Measurements from ENCODE around the gene PCBD1.

Gene PCBD1

DNA sequence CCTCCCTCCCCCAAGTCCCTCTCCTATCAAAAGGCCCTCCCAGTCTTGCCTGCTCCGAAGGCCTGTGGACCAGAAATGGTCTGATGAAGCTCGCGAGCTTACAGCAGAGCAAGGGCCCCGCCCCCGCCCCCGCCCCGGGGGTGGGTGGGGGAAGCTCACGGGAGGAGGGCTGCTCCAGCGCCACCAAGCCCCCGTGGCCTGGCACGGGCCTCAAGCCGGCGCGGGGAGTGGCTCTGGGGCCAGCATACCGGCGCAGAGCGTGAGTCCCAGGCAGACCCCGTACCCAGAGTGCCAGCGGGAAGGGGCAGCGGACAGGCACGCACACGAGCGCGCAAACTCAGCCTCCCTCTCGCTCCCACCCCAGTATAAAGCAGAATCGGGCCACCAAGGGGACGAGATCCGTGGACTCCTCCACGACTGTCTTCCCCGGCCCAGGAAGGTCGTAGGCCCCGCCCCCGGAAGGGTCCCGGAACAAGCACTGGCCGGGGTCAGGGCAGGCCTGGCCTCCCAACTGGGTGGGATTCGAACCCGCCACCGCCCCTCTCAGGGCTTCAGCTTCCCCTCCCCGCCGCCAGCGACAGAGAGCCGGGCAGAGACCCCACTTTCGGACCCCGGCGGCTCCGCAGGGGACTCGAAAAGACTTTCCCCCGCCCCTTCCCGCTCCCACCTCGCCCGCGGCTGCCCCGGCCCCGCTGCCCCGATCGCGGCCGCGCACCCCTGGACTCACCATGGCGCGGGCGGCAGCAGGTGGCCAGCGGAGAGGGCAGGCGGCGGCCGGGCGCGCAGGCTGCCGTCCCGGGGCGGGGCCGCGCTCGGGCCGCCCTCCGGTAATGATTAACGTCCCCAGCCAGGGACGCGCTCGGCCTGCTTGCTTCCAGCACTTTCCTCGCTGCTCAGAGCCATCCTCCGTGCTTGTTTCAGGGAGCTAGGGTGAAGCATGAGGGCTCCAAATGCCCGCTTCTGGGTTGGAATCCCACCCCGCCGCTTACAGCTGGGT, at the start of gene PCBD1:
Gene PCBD1 (minus strand): TSS at position 762 of the 997 bp plus-strand sequence. CDS start 32 bp downstream, at position 730.
- H3K27ac Mint-ChIP-seq: peak within 1 kb of the TSS; percentile 85
- peak; percentile 70 for DNase-seq
- ATAC-seq: peak; percentile 70
- no peaks in the 10 kb centered on the region for H3K9me3 Mint-ChIP-seq
- H3K36me3 Mint-ChIP-seq (ENCODE audit: low read depth): peaks cover 10% of the 10 kb centered on the region
- H3K4me3 Mint-ChIP-seq: peak within 1 kb of the TSS; percentile 78
- peaks cover 19% of the 10 kb centered on the region for H3K4me1 Mint-ChIP-seq
- no peaks in the 10 kb centered on the region for H3K27me3 Mint-ChIP-seq

DNA sequence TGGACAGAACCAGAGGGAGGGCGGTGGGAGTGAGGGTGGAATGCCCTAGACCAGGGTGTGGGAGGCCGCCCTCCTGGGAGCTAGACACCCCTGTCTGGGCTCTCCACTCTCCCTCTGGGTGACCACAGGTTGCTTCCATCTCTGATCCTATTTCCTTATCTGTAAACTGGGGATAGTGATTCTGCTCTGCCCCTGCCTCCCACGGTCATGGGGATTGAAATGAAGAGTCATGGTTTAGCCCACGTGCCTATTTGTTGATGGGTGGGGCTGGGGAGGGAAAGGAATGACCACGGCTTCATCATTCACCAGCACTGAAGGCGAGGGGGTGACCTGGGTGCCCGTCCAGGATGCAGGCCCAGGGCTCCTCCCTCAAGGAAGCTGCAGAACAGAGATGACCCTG, 49.3 kb upstream of the PCBD1 start:
- Mint-ChIP-seq H3K9me3 (no peaks in the 10 kb centered on the region), H3K4me3 (no peak overlapping the region), H3K36me3 (ENCODE audit: low read depth) (no peaks in the 10 kb centered on the region), H3K27me3 (peaks cover 5% of the 10 kb centered on the region), H3K4me1 (no peaks in the 10 kb centered on the region), H3K27ac (no peak overlapping the region)
- ATAC-seq: no peak
- no peak for DNase-seq

DNA sequence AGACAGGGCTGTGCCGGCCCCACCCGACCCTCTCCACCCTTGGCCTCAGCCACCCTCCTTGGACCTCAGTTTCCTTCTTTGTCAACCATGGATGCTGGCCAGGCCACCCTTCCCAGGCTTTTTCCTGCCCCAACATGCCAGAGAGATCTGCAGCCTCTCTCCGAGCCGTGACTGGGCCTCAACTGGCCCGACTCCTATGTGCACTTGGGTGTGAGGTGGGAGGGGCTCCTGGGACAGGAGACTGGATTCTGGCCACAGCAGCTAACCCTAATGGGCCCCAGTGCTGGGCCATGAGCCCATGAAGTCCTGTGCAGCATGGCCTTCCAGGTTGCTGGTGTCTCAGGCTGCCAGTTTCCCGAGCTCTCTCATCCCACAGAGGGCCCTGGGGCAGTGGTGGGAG, 47.7 kb upstream of the PCBD1 start:
- no peaks in the 10 kb centered on the region for H3K4me1 Mint-ChIP-seq
- ATAC-seq (no peak), DNase-seq (no peak)
- no peaks in the 10 kb centered on the region for H3K9me3 Mint-ChIP-seq
- no peak overlapping the region for H3K4me3 Mint-ChIP-seq
- H3K27ac Mint-ChIP-seq: no peak overlapping the region
- H3K36me3 Mint-ChIP-seq (ENCODE audit: low read depth): no peaks in the 10 kb centered on the region
- peaks cover 3% of the 10 kb centered on the region for H3K27me3 Mint-ChIP-seq

DNA sequence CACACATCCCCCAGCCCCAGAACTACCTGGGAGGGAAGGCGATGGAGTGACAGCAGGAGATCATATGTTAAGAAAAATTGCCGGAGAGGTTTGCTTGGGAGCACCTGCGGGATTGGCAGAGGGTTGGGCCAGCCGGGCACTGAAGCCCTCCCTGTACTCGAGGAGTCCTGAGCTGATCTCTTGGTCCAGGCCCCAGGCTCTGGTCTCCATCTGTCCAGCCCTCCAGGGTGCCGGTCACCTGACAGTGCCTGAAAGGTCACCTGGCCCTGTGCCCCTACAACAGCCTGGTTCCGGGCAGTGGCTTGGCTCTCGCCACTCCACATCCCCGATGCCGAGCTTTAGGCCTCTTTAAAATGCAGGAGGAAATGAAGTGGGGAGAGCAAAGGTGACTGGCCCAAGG, 47.3 kb upstream of the PCBD1 start:
- ATAC-seq (no peak), DNase-seq (no peak)
- Mint-ChIP-seq H3K36me3 (ENCODE audit: low read depth) (no peaks in the 10 kb centered on the region), H3K27me3 (peaks cover 3% of the 10 kb centered on the region), H3K4me1 (no peaks in the 10 kb centered on the region), H3K4me3 (no peak overlapping the region), H3K9me3 (no peaks in the 10 kb centered on the region), H3K27ac (no peak overlapping the region)

DNA sequence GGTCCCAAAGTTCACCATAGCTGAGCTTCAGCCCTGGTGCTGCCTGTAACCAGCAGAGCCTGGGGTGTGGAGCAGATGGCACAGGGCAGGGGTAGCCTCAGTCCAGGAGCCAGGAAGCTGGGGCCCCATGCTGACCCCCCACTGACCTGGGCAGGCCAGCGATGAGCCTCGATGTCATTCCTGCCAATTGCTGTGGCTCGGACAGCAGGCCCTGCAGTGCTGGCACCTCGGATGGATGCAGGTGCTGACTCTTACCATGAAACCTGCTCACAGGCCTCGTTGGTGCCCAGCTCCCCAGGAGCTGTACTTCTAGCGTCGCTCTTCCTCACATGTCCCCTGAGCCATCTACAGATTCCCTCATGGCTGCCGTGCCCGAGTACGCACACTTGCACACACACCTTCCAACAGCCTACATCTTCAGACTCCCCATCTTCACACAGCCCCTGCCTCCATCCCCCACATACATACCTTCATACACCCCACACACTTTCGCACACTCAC, 46.8 kb upstream of the PCBD1 start:
- ATAC-seq: no peak
- no peak overlapping the region for H3K27ac Mint-ChIP-seq

DNA sequence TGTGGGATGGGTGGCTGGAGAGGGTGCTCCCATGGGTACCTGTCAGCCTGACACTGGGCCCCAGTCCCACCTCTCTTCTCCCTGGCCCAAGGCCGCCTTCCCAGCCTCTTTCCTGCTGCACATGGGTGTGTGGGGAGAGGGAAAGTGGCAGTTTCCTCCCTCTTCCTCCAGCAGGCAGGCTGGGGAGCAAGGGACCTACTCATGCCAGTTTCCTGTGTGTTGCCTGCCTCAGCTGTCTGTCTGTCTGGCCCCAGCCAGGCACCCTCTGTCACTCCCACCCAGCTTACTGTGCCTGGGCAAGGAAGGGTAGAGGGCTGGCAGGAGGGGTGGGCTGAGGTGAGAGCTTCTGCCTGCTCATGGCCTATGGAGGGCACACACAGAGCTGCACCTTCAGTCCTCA, 46.3 kb upstream of the PCBD1 start:
- Mint-ChIP-seq H3K4me3 (no peak overlapping the region), H3K9me3 (no peaks in the 10 kb centered on the region), H3K27me3 (no peaks in the 10 kb centered on the region), H3K36me3 (ENCODE audit: low read depth) (no peaks in the 10 kb centered on the region), H3K27ac (no peak overlapping the region), H3K4me1 (no peaks in the 10 kb centered on the region)
- no peak for ATAC-seq
- no peak for DNase-seq

More for the DNA sequence above, 46.8 kb upstream of the PCBD1 start:
- H3K4me3 Mint-ChIP-seq: no peak overlapping the region
- no peaks in the 10 kb centered on the region for H3K9me3 Mint-ChIP-seq
- H3K27me3 Mint-ChIP-seq: peaks cover 3% of the 10 kb centered on the region
- no peak for DNase-seq
- H3K36me3 Mint-ChIP-seq (ENCODE audit: low read depth): no peaks in the 10 kb centered on the region
- no peaks in the 10 kb centered on the region for H3K4me1 Mint-ChIP-seq

DNA sequence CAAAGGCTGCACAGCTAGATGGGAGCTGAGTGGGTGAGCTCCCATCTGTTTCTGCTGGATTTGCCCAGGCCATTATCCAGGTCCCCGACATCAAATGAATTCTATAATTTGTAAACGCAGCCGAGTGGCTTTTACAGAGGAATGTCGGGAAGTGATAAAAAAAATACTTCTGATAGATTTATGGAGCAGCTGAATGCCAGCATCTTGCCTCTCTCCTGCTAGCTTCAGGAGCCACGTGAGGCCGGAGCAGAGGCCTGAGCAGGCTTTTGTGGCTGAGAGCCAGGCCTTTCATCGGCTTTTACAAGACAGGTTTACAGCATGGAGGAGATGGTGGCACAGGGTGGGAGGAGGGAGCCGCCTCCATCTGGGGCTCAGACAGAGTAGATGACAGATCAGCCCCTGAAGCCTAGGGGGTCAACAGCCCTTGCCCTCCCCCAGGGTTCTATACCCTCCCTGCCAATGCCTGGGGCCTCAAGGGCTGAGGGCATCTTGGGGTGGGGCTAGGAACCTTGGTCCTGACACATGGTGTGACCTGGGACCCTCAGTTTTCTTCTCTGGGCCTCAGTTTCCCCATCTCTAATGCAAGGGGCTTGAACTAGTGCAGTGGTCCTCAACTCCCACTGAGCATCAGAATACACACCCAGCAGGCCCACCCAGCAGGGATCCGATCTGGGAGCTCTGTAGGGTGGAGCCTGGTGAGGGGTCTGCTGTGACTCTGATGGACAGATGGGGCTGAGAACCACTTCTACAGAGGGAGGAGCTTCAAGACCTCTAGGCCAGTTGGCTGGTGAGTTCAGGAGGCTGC, 44.2 kb upstream of the PCBD1 start:
- ATAC-seq (no peak), DNase-seq (no peak)

DNA sequence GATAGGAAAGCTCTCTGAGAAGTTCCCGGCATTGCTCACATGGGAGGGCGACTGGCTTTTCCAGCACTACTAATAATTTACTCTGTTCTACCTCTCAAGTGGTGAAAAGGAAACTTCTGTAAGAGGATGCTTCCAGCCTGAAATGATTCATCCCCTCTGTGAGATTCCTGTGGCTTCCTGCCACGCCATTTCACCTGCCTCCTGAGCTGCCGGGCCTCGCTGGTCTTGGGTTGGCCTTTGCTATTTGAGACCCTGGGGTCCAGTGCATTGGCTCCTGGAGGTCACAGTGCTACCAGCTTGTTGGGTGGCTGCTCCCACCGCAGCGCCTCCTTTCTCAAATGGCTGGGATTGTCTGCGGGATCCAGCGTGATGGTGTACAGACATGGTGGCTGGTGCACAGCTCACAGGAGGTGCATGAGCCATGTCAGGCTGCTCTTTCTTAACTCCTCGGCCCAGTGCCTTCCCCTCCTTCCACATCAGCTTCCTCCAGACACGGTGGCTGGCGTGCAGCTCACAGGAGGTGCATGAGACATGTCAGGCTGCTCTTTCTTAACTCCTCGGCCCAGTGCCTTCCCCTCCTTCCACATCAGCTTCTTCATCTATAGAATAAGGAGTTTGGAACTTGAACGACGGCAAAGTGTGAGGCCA, 42.9 kb upstream of the PCBD1 start:
- Mint-ChIP-seq H3K4me1 (no peaks in the 10 kb centered on the region), H3K27me3 (no peaks in the 10 kb centered on the region), H3K4me3 (no peak overlapping the region), H3K27ac (no peak overlapping the region), H3K9me3 (no peaks in the 10 kb centered on the region), H3K36me3 (ENCODE audit: low read depth) (no peaks in the 10 kb centered on the region)
- ATAC-seq (no peak), DNase-seq (no peak)

More for the DNA sequence above, 44.2 kb upstream of the PCBD1 start:
- H3K4me3 Mint-ChIP-seq: no peak overlapping the region
- H3K27me3 Mint-ChIP-seq: no peaks in the 10 kb centered on the region
- no peaks in the 10 kb centered on the region for H3K4me1 Mint-ChIP-seq
- no peaks in the 10 kb centered on the region for H3K36me3 Mint-ChIP-seq (ENCODE audit: low read depth)
- H3K27ac Mint-ChIP-seq: no peak overlapping the region
- no peaks in the 10 kb centered on the region for H3K9me3 Mint-ChIP-seq

DNA sequence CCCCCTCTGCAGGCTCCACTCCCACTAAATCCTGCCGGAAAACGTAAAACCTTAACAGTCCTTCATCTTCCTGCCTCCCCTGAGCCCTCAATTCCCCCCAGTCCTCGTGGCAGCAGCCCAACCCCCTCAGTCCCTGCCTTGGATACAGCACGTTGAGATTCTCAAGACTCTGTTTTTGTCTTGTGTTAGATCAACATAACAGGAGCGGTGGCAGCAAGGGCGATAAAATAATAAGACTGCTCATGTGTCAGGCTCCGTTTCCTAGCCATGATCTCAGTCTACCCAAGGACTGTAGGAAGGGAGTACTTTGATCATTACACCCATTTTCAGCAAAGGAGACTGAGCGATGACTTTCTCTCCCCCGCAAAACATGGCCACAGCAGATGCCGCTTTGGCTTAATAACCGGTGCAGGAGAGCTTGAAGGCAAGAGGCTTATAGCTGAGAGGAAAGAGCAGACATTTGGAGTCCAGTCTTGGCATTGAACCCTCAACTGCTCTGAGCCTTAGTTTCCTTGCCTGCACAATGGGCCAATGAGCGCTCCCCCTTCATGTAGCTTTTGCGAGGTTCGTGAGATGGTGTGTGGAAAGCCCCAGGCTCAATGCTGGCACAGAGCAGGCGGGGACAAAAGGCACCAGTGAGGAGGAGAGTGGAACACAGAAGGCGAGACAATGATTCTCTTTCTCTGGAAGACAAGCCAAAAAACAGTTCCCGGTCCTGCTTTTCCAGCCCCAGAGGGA, 42.1 kb upstream of the PCBD1 start:
- Mint-ChIP-seq H3K27ac (no peak overlapping the region), H3K27me3 (no peaks in the 10 kb centered on the region)
- DNase-seq: no peak

DNA sequence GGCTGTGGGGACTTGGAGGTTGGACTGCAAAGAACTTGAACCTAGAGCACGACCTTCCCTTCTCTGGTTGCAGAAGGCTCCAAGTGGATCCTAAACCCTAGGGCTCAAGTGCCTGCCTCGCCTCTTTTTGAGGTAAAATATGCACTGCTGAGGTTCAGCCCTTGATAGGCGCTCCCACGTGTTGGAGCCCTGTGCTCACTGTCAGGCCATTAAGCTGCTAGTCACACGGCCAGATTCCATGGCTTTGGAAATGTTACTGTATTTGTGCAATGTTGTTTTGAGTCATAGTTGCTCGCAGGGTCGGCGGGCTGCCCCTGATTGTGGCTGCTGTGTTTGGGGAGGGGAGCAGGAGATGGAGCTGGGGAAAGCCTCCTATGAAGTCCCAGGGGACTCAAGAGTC, 39.8 kb upstream of the PCBD1 start:
- DNase-seq: no peak
- Mint-ChIP-seq H3K4me1 (peaks cover 4% of the 10 kb centered on the region), H3K4me3 (no peak overlapping the region), H3K9me3 (no peaks in the 10 kb centered on the region), H3K27ac (no peak overlapping the region), H3K27me3 (no peaks in the 10 kb centered on the region), H3K36me3 (ENCODE audit: low read depth) (no peaks in the 10 kb centered on the region)
- no peak for ATAC-seq

More for the DNA sequence above, 42.1 kb upstream of the PCBD1 start:
- Mint-ChIP-seq H3K4me1 (no peaks in the 10 kb centered on the region), H3K4me3 (no peak overlapping the region), H3K9me3 (no peaks in the 10 kb centered on the region), H3K36me3 (ENCODE audit: low read depth) (no peaks in the 10 kb centered on the region)
- no peak for ATAC-seq

DNA sequence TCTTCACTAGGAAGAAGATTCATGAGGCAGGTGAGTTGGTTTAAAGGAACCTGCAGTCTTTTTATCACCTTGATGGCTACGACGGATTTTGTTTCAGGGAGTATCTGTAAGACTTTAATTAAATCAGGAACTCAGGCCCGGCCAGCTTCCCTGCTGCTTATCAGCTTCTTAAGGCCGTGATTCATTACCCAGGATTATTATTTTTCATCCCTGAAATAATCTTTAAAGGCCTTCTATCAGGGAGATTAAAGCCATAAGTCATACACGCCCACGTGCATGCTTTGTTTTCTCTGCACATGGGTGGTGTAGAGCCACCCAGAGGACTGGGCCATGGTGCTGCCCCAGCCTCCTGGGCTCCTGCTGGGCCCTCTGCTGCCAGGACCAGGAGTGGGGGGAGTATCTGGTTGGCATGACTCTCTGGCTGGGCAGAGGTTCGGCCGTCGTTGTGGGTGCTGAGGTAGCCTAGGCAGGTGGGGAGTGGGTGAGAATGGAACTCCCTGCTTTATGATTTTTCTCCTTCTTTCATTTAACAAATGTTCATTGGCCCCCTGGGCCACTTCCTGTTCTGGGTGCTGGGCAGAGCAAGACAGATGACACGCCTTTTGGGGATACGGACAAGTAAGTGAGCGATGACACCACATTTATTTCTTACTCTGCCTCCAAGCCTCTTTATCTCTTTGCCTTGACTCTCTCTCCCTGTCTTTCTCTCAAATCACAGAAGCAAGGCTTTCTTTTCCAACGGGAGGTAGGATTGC, 39.0 kb upstream of the PCBD1 start:
- no peak overlapping the region for H3K4me3 Mint-ChIP-seq
- no peaks in the 10 kb centered on the region for H3K9me3 Mint-ChIP-seq
- H3K36me3 Mint-ChIP-seq (ENCODE audit: low read depth): no peaks in the 10 kb centered on the region
- no peak overlapping the region for H3K27ac Mint-ChIP-seq
- DNase-seq (no peak), ATAC-seq (no peak)
- no peaks in the 10 kb centered on the region for H3K27me3 Mint-ChIP-seq
- peaks cover 4% of the 10 kb centered on the region for H3K4me1 Mint-ChIP-seq

DNA sequence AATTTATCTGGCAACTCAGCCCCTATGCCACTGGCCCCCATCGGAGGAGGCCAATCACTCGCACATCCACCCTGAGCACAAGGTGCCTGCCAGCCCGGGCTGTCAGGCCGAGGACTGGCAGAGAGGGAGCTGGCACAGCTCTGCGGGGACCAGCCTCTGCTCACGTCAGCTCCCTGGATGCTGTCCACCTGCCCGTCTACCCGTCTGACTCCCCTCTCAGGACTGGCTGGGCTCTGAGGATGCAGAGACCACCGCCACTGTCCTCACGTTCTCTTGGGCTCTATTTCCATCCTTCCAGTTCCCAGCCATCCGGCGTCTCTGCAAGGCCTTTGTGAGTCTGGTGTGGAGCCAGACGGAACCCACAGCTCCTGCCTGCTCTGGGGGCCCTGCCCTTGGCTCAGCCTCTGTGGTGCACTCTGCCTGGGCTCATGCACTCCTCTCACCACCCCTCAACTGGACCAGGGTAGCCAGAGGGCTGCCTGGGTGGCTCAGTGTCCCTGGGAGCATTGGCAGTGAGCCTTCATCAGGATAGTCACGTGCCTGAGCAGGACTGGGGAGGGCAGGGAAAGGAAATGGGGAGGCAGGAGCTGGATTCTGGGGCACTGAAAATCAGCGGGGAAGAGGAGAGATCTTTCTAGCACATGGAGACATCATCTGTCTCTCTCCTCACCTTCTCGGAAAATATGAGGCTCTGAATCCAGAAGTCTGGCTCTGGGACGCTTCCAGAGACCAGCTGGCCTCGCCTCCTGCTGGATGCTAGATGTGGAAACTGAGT, 38.0 kb upstream of the PCBD1 start:
- no peak for ATAC-seq
- no peak for DNase-seq
- no peaks in the 10 kb centered on the region for H3K27me3 Mint-ChIP-seq
- no peak overlapping the region for H3K27ac Mint-ChIP-seq
- H3K36me3 Mint-ChIP-seq (ENCODE audit: low read depth): no peaks in the 10 kb centered on the region
- no peak overlapping the region for H3K4me3 Mint-ChIP-seq
- H3K9me3 Mint-ChIP-seq: no peaks in the 10 kb centered on the region
- H3K4me1 Mint-ChIP-seq: peaks cover 4% of the 10 kb centered on the region

All from activated naive CD8-positive, alpha-beta T cell treated with anti-CD3 and anti-CD28 coated beads, Interleukin-2, amount 50 U/mL, for 24 hours (primary cell).